Glomerular visceral epithelial cell (primary cell): ENCODE measurements around the gene RTN3.

ENCODE experiments used
- DNase-seq: peaks from one replicate; pipeline ENCODE4 v3.0.0-alpha.2; 2016; ENCODE audit errors: extremely low spot score

RTN3 gene

GRCh38 chr11:63737718-63738117 is 56.4 kb downstream of the RTN3 start:
- DNase-seq: no peak

- DNase-seq: peak; percentile 75
These were observed 57.5 kb downstream of the RTN3 start for GRCh38 chr11:63738720-63739360.

DNA sequence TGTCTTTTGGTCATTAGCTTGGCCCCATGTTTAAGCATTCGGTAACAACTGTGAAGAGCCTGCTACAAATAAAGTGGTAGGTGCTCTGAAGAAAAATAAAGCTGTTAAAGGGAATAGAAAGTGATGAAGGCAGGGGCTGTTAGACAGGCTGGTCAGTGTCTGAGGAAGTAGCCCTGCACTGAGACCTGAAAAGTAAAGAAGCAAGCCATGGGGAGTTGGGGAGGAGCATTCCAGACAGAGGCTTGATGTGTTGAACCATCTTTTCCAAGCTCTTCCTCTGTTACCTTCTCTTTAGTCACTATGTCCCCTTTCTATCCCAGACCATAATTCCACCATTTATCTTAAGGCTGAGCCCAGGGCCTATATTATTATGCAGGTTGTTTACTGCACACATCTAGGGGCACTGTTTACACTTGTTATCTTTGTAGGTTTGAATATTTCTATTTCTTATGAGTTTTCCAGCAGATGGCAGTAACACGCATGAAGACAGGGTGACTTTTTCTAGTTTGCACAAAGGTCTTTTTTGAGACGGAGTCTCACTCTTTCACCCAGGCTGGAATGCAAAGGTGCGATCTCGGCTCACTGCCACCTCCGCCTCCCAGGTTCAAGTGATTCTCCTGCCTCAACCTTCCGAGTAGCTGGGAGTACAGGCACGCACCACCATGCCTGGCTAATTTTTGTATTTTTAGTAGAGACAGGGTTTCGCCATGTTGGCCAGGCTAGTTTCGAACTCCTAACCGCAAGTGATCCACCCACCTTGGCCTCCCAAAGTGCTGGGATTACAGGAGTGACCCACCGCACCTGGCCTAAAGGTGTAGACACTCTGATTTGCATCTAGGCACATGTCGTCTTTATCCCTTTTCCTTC is 64.2 kb downstream of the RTN3 start:
- no peak for DNase-seq

DNA sequence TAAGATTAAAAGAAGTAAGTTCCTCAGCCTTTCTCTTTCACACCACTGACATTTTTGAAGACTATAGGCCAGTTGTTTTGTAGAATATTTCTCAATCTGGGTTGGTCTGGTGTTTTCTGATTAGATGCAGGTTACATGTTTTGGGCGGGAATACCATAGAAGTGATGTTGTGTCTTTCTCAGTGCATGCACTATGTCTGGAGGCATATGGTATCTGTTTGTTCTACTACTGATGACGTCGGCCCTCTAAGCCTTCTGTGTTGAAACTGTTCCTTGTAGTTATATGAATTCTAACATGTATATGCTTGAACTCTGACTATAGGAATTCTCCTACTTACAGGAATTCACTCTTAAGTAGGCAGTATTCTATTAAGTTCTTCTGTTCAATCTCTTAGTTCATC is 65.7 kb downstream of the RTN3 start:
- DNase-seq: no peak

GRCh38 chr11:63749624-63750023 is 68.3 kb downstream of the RTN3 start:
- DNase-seq: no peak

DNA sequence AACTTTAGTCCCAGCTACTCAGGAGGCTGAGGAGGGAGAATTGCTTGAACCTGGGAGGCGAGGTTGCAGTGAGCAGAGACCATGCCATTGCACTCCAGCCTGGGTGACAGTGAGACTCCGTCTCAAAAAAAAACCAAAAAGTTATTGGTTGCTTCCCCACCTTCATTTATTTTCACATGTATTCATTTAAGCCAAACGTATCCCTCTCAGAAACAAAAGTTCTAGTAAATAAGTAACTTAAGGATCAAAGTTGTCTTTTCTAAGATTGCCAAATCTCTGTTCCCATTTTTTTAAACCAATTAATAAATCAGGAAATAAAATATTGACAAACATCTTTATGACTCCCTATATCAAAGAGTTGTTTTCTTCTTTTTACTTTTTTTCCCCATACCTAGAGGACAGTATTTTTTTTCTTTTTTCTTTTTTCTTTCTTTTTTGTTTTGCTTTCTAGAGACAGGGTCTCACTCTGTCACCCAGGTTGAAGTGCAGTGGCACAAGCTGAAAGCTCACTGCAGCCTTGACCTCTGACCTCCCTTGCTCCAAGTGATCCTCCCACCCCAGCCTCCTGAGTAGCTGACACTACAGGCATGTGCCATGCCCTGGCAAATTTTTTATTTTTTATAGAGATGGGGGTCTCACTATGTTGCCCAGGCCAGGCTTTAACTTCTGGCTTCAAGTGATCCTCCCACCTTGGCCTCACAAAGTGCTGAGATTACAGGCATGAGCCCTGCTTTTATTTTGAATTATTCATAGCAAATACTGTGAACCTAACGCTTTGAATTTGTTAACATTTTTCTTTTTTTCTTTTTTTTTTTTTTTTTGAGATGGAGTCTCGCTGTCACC is 75.8 kb downstream of the RTN3 start:
- no peak for DNase-seq

DNA sequence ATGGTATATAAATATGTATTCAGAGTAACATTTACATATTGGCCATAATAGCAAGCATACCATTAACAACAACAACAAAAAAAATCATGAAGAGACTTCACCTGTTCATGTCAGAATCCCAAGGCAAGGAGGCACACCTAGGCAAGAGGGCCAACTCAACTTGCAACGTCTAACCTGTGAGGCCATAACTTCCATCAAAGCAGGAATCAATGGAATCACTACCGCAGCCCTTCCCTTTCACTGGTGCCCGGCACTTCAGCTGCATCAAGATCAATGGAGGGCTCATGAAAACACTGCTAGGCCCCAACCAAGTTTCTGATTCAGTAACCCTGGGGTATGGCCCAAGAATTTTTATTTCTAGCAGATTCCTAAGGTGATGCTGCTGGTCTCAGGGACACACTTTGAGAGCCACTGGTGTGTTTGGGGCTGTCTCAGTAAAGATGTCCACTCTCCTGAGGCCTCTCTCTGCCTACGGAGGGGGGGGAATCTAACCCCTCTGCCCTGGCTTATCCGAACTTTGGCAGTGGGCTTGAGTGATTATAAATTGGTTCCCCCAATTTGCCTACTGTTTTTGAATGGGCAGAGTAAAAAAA is 79.3 kb downstream of the RTN3 start:
- no peak for DNase-seq

DNA sequence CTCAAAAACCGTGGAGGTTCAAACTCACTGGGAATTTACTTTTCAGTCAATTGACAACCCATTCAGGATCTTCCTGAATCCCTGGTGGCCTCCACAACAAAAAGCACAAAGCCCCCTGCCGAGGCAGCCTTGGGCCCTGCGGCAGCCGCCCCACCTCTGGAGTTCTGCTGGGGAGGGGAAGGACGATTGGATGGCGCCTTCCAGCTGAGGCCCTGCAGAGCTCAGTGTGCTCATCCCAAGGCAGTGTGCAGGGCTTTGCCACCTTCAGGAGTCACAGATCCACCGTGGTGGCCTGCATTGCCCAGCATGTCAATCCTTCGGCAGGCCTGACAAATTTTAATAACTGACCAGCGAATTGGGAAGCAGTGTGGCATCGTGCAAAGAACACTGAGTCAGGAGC is 79.9 kb downstream of the RTN3 start:
- no peak for DNase-seq

DNA sequence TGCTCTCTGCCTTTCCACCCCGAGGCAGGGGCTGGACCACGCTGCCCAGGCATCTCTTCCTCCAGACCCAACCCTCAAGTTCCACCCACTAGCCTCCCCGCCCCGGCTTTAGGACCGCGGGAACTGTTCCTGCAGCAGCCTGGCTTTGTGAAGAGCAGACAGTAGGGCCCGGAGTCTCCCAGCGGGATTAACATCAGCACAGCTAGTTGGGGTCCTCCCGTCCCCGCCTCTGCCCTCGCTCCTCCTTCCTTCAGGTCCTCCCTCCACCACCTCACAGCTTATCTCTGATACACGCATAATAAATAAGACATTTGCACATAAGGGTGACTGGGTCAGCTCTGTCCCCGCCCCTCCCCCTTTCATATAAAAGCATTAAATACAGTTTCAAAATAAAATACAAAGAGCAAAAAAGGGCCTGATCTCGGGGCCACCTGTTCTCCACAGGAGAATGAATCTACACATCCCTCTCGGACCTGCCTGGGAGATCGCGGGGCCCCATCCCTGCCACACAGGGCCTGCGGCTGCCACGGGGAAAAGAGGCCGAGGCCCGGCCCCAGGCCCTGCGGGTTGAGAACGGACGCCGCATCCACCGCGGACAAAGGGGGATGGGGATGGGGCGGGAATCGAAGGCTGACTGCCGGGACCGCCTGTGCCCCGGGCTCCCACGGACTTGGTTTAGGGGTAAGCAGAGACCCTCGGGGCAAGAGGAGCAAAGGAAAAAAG is 80.8 kb downstream of the RTN3 start:
- DNase-seq: no peak

GRCh38 chr11:63762654-63763495 is 81.6 kb downstream of the RTN3 start:
- no peak for DNase-seq

DNA sequence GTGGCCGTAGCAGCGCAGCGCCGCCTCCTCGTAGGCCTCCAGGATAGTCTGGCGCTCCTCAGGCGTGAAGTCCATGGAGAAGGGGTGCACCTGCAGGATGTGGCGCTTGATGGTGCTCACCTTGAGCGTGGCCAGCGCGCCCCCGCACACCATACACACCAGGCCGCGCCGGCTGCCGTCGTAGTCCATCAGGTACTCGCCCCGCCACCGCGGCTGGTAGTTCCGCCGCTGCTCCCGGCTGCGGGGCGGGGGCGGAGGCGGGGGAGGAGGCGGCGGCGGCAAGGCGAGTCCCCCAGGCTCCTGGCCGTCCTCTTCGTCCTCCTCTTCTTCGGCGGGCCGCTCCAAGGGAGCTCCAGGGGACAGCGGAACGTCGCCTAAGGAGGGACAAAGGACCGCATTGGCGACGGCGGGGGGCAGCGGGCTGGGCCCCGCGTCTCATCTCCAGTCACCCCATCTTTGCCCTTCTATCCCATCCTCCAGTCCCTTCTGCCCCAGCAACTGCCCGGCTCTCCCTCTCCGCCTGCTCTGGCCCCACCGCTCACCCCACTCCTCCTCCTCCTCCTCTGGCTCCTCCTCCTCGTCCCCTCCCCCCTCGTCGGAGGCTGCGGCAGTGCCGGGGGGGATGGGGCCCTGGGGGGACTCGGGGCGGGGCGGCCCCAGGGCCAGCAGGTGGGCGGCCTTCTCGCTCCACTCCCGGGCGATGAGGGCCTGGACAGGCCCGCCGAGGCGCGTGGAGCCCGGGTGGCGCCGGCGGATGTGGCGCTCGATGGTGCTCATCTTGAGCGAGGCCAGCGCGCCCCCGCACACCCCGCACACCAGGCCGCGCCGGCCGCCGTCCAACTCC is 82.4 kb downstream of the RTN3 start:
- no peak for DNase-seq

DNA sequence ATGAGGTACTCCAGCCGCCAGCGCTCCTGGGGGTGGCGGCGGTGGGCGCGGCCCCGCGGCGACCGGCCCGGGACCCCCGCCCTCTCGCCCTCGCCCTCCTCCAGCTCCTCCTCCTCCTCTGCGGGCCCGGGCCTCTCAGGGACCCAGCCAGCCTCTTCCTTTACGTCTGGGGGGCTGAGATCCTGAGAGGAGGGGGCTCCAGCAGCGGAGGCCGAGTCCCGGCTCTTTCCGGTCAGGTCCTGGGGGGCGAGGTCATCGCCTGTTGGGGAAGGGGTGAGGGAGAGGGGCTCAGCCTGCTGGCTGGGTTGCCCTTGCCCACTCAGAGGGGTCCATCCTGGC is 83.0 kb downstream of the RTN3 start:
- DNase-seq: no peak

DNA sequence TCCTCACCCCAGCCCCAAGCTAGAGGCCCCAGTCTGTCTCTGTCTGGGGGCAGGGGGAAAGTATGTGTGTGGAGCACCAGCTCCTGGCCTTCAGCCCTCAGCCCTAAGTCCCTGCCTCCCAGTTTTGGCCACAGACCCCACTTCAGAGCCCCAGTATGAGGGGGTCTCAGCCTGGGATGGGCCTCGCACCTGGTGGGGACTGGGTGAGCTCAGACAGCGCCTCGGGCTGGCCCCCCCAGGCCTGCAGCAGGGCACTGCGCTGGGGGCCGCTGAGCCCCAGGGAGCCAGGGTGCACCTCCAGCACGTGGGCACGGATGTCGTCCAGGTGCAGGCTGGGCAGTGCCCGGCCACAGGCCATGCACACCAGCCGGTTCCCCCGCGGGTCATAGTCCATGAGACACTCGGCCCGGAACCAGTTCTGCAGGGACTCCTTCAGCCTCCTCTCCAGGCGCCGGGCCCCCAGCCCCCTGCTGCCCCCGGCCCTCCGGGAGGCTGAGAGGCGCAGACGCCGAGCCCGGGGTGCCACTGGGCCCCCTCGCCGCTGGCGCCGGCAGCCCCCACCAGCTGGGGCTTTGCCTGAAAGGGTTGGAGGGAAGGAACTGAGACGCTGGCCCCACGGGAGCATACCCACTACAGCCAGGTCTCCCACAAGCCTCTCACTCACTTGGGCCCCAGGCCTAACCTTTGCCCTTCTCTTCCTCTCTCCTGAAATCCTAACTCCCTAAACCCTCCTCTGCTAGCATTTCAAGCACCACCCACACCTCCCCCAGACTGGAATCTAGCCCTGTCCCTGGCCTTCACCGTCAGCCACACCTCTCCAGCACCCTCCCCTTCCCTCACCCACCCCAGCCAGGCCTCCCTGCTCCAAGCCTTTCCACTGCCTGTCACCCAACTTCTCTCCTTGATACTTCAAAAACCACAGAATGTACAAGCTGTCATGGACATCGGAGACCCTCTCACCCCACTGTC is 83.7 kb downstream of the RTN3 start:
- DNase-seq: no peak

GRCh38 chr11:63765688-63766241 is 84.5 kb downstream of the RTN3 start:
- no peak for DNase-seq

- no peak for DNase-seq
These were observed 85.4 kb downstream of the RTN3 start for GRCh38 chr11:63766531-63767235.

GRCh38 chr11:63767267-63767564 is 85.9 kb downstream of the RTN3 start:
- DNase-seq: no peak

GRCh38 chr11:63767565-63768236 is 86.4 kb downstream of the RTN3 start:
- peak; percentile 60 for DNase-seq
